ENCODE measurements around the gene SORL1-AS1.

Gene SORL1-AS1

GRCh38 chr11:121459413-121460017 lies 6.7 kb upstream of the SORL1-AS1 start:
- no peak for DNase-seq
- H3K36me3 ChIP-seq (replicated peaks), result no peaks in the 10 kb centered on the region
- H3K27ac ChIP-seq, result no peak overlapping the region
- TF ChIP-seq CTCF (IDR thresholded peaks at IDR 0.05; ENCODE audit: low read depth, low read length, missing control alignments), result no peak
- H3K4me3 ChIP-seq (ENCODE audit: low read depth, low read length), result no peak overlapping the region
- in situ Hi-C loops (cut with HindIII; ENCODE audit: low pct_ligation_motif_present, low sequenced_read_pairs), result no loop called here
- H3K27me3 ChIP-seq (replicated peaks), result peaks cover 11% of the 10 kb centered on the region

GRCh38 chr11:121458551-121458950 lies 5.8 kb upstream of the SORL1-AS1 start:
- H3K4me3 ChIP-seq (ENCODE audit: low read depth, low read length), result no peak overlapping the region
- TF ChIP-seq CTCF (IDR thresholded peaks at IDR 0.05; ENCODE audit: low read depth, low read length, missing control alignments), result no peak
- H3K27me3 ChIP-seq (replicated peaks), result peaks cover 17% of the 10 kb centered on the region
- DNase-seq, result no peak
- H3K27ac ChIP-seq, result no peak overlapping the region
- in situ Hi-C loops (cut with HindIII; ENCODE audit: low pct_ligation_motif_present, low sequenced_read_pairs), result no loop called here
- H3K36me3 ChIP-seq (replicated peaks), result no peaks in the 10 kb centered on the region

GRCh38 chr11:121456816-121457431 lies 4.2 kb upstream of the SORL1-AS1 start:
- in situ Hi-C loops (cut with HindIII; ENCODE audit: low pct_ligation_motif_present, low sequenced_read_pairs), result no loop called here
- H3K36me3 ChIP-seq (replicated peaks), result no peaks in the 10 kb centered on the region
- no peak overlapping the region for H3K27ac ChIP-seq
- H3K4me3 ChIP-seq (ENCODE audit: low read depth, low read length), result no peak overlapping the region
- DNase-seq, result no peak
- no peak for TF ChIP-seq CTCF (IDR thresholded peaks at IDR 0.05; ENCODE audit: low read depth, low read length, missing control alignments)
- peaks cover 31% of the 10 kb centered on the region for H3K27me3 ChIP-seq (replicated peaks)

GRCh38 chr11:121456151-121456550 lies 3.4 kb upstream of the SORL1-AS1 start:
- Histone ChIP-seq H3K27me3 (replicated peaks) (peaks cover 39% of the 10 kb centered on the region), H3K27ac (no peak overlapping the region), H3K4me3 (ENCODE audit: low read depth, low read length) (no peak overlapping the region), H3K36me3 (replicated peaks) (no peaks in the 10 kb centered on the region)
- in situ Hi-C loops (cut with HindIII; ENCODE audit: low pct_ligation_motif_present, low sequenced_read_pairs), result no loop called here
- DNase-seq, result no peak
- TF ChIP-seq CTCF (IDR thresholded peaks at IDR 0.05; ENCODE audit: low read depth, low read length, missing control alignments), result no peak

GRCh38 chr11:121455115-121455514 lies 2.3 kb upstream of the SORL1-AS1 start:
- Histone ChIP-seq H3K36me3 (replicated peaks) (no peaks in the 10 kb centered on the region), H3K27me3 (replicated peaks) (peaks cover 47% of the 10 kb centered on the region), H3K27ac (no peak overlapping the region), H3K4me3 (ENCODE audit: low read depth, low read length) (no peak overlapping the region)
- in situ Hi-C loops (cut with HindIII; ENCODE audit: low pct_ligation_motif_present, low sequenced_read_pairs), result no loop called here
- DNase-seq, result no peak
- no peak for TF ChIP-seq CTCF (IDR thresholded peaks at IDR 0.05; ENCODE audit: low read depth, low read length, missing control alignments)

Data from brain microvascular endothelial cell (primary cell).